OCI-LY3 (cell line): ENCODE measurements around the gene CDON.

Source experiments
- H2AFZ ChIP-seq: fragments of 200-600, 300-600 bp; shearing (Covaris generic); 2 replicates; pipeline ENCODE4 v1.6.0; 2014; ENCODE audit warnings: antibody characterized with exemption, low read depth, low read length
- H3K27ac ChIP-seq: fragments of 200-600, 300-600 bp; sonication (generic); 2 replicates; pipeline ENCODE4 v1.5.1; 2014; ENCODE audit warnings: mild to moderate bottlenecking, low read length, moderate library complexity, mixed read lengths
- H3K27me3 ChIP-seq: fragments of 200-600, 300-600 bp; sonication (generic); 2 replicates; pipeline ENCODE4 v1.6.1; 2014; ENCODE audit warnings: low read depth, low read length, mixed read lengths
- H3K36me3 ChIP-seq: fragments of 200-600, 300-600 bp; sonication (generic); replicated peaks from 2 replicates; pipeline ENCODE3; 2014; ENCODE audit warnings: low read depth, low read length, mixed read lengths
- H3K4me1 ChIP-seq: fragments of 300-600, 200-600 bp; sonication (generic); 2 replicates; pipeline ENCODE4 v1.6.1; 2014; ENCODE audit warnings: low read length, mixed read lengths
- H3K4me2 ChIP-seq: fragments of 200-600, 300-600 bp; sonication (generic); 2 replicates; pipeline ENCODE4 v1.6.1; 2014; ENCODE audit warnings: low read length, mixed read lengths
- H3K4me3 ChIP-seq: fragments of 300-600, 200-600 bp; sonication (generic); 2 replicates; pipeline ENCODE4 v1.5.1; 2014; ENCODE audit warnings: antibody characterized with exemption, mild to moderate bottlenecking, low read length, moderate library complexity
- H3K79me2 ChIP-seq: fragments of 300-600, 200-600 bp; shearing (Covaris generic); 2 replicates; pipeline ENCODE4 v1.6.1; 2014; ENCODE audit warnings: mild to moderate bottlenecking, low read length, mixed read lengths
- H3K9ac ChIP-seq: fragments of 300-600, 200-600 bp; shearing (Covaris generic); 2 replicates; pipeline ENCODE4 v1.6.0; 2014; ENCODE audit warnings: mild to moderate bottlenecking, low read length, moderate library complexity
- H3K9me3 ChIP-seq: fragments of 200-600, 300-600 bp; shearing (Covaris generic); 2 replicates; pipeline ENCODE4 v1.6.1; 2014; ENCODE audit warnings: low read length, mixed read lengths; ENCODE audit not compliant: insufficient read depth
- H4K20me1 ChIP-seq: fragments of 200-600, 300-600 bp; sonication (generic); 2 replicates; pipeline ENCODE4 v1.6.1; 2016; ENCODE audit warnings: low read length, mixed read lengths; ENCODE audit not compliant: insufficient read depth
- EZH2phosphoT487 ChIP-seq: fragments of 200-600 bp; shearing (Covaris generic); IDR thresholded peaks from 2 replicates; pipeline ENCODE4 v1.6.1; 2018; ENCODE audit warnings: antibody characterized with exemption, mixed run types, low read depth
- TF ChIP-seq, protein P1 (sequence below): fragments of 200-600, 300-600 bp; sonication (generic); IDR thresholded peaks from 2 replicates; pipeline ENCODE4 v1.5.1; 2014; ENCODE audit warnings: antibody characterized with exemption, low read length, low read depth

CDON gene

DNA sequence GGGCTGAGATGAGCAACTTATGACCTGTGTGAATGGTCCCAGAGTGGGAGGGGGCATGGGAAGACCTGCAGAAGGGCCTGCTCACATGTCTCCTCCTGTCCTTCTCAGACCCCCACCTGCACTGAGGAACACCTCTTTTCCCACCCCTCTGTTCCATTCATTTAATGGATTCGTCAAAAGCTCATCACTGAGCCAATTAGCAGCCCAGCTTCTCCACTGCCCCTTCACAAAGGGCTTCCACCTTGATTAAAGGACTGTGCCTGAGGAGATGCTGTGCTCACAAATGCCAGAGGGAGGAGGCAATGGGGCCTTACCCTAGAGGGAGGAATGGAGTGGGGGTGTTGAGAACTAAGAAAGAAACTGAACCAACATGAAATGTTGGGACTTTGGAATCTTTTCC is 14.0 kb upstream of the CDON start:
- Histone ChIP-seq H3K9me3 (no peaks in the 10 kb centered on the region), H3K79me2 (no peaks in the 10 kb centered on the region), H3K27ac (no peak overlapping the region), H3K27me3 (no peaks in the 10 kb centered on the region; the same call in none of the 2 replicates), H3K9ac (no peak overlapping the region), H3K4me3 (no peak overlapping the region), H3K36me3 (no peaks in the 10 kb centered on the region), H4K20me1 (no peaks in the 10 kb centered on the region), H3K4me1 (peaks cover 14% of the 10 kb centered on the region), H3K4me2 (no peak overlapping the region), H2AFZ (no peak overlapping the region)
- TF ChIP-seq EZH2phosphoT487: no peak
- TF ChIP-seq, protein P1, sequence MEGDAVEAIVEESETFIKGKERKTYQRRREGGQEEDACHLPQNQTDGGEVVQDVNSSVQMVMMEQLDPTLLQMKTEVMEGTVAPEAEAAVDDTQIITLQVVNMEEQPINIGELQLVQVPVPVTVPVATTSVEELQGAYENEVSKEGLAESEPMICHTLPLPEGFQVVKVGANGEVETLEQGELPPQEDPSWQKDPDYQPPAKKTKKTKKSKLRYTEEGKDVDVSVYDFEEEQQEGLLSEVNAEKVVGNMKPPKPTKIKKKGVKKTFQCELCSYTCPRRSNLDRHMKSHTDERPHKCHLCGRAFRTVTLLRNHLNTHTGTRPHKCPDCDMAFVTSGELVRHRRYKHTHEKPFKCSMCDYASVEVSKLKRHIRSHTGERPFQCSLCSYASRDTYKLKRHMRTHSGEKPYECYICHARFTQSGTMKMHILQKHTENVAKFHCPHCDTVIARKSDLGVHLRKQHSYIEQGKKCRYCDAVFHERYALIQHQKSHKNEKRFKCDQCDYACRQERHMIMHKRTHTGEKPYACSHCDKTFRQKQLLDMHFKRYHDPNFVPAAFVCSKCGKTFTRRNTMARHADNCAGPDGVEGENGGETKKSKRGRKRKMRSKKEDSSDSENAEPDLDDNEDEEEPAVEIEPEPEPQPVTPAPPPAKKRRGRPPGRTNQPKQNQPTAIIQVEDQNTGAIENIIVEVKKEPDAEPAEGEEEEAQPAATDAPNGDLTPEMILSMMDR: no peak

DNA sequence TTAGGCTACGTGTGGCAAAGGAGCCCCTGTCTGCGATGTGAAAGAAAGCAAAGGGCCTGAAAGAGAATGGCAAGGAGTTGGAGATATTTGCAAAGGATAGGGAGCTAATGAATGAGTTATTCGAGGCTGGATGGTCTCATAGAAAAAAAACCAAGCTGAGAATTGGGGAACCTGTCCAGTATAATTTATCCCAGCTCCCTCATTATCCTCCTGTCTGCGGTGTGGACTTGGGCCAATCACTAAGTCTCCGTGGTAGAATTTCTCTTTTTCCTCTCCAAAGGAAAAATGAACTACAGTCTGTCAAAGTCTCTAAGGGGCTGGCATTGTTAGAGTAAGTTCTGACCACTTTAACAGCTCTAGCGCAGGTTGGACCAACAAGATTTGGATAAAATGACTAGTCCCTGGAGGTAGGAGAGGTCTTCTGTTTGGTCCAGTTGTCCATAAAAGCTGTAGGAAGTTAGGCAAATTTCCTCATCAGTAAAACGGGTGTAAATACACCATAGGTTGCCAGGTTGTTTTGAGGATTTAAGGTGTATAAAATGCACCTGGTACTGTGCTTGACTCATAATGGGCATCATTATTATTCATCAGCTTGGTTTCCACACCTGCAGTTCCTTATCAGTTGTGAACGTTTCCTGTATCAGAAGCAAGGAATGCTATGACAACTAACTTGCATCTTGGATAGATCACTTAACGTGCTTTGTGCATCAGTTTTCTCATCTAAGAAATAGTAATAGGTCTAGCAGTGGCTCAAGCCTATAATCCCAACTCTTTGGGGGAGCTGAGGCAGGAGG is 10.3 kb upstream of the CDON start:
- H3K27me3 ChIP-seq: peaks cover 3% of the 10 kb centered on the region
- no peaks in the 10 kb centered on the region for H3K9me3 ChIP-seq
- H2AFZ ChIP-seq: no peak overlapping the region
- no peak overlapping the region for H3K4me2 ChIP-seq
- H3K36me3 ChIP-seq: no peaks in the 10 kb centered on the region
- H3K4me3 ChIP-seq: no peak overlapping the region
- TF ChIP-seq EZH2phosphoT487: no peak
- TF ChIP-seq, protein P1: no peak
- no peak overlapping the region for H3K9ac ChIP-seq
- H3K4me1 ChIP-seq: peaks cover 15% of the 10 kb centered on the region
- no peaks in the 10 kb centered on the region for H4K20me1 ChIP-seq
- H3K79me2 ChIP-seq: no peaks in the 10 kb centered on the region
- H3K27ac ChIP-seq: no peak overlapping the region

DNA sequence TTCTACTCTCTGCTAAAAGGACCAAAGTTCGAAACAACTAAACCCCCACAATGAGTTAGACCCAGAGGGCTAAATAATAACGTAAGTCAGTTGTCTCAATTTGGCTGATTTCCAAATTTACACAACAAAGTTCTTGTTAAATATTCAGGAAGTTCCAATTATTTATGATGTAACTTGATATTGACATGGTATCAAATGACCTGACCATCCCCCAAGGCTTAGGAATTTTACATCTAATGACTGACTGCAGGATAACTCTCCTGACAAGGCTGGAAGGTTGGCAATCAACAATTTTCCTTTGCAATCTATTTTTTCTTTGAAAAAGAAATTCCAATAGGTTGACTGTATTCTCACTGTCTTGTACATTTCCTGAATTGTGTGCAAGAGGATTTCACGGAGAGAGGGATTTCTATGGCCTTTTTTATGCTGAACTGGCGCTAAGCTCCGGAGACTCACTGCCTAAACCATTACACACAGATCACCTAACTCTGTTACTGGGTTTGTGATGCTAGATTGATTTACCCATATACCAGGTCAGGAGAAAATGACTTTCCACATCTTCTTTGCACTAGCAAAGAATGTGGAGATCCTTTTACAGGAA is 9.6 kb upstream of the CDON start:
- no peaks in the 10 kb centered on the region for H3K79me2 ChIP-seq
- H3K27me3 ChIP-seq: peaks cover 3% of the 10 kb centered on the region
- H3K36me3 ChIP-seq: no peaks in the 10 kb centered on the region
- H2AFZ ChIP-seq: no peak overlapping the region
- no peak overlapping the region for H3K27ac ChIP-seq
- no peaks in the 10 kb centered on the region for H3K9me3 ChIP-seq
- H3K9ac ChIP-seq: no peak overlapping the region
- no peak overlapping the region for H3K4me2 ChIP-seq
- H3K4me3 ChIP-seq: no peak overlapping the region
- H3K4me1 ChIP-seq: peaks cover 15% of the 10 kb centered on the region
- TF ChIP-seq EZH2phosphoT487: no peak
- TF ChIP-seq, protein P1: no peak
- no peaks in the 10 kb centered on the region for H4K20me1 ChIP-seq

DNA sequence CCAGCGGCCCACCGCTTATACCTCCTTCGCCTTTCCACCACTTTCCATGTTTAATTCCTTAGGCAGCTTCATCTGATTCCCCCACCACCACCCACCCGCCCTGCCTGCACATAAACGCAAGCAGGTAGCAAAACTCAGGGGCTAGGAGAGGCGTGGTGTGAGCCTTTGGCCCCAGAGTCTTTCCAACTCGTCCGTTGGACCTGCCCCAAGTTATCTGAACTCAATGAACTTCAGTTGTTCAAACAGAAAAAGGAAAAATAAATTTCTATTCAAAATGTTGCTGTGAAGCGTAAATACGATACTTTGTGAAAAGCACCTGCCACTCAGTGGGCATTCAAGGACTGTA is 814 bp upstream of the CDON start:
- TF ChIP-seq, protein P1: no peak
- TF ChIP-seq EZH2phosphoT487: no peak
- Histone ChIP-seq H3K27ac (no peak overlapping the region), H3K9me3 (no peaks in the 10 kb centered on the region), H3K4me2 (peak overlapping the region; percentile 83), H3K27me3 (peaks cover 25% of the 10 kb centered on the region), H3K4me1 (peaks cover 5% of the 10 kb centered on the region; the same call in 1 of the 2 replicates), H3K79me2 (no peaks in the 10 kb centered on the region), H3K9ac (peak overlapping the region; percentile 38; the same call in 1 of the 2 replicates), H3K36me3 (no peaks in the 10 kb centered on the region), H2AFZ (peak overlapping the region; percentile 97), H3K4me3 (peak overlapping the region; percentile 85), H4K20me1 (no peaks in the 10 kb centered on the region)
